ENCODE measurements around the gene SEMA5B. TPM values are rescaled to one million over a fixed set of nuclear protein-coding genes. Genes with fewer than 3 reads are reported as not detected.

The SEMA5B gene
- total RNA-seq, 1 experiment from 2014 or later = not detected

DNA sequence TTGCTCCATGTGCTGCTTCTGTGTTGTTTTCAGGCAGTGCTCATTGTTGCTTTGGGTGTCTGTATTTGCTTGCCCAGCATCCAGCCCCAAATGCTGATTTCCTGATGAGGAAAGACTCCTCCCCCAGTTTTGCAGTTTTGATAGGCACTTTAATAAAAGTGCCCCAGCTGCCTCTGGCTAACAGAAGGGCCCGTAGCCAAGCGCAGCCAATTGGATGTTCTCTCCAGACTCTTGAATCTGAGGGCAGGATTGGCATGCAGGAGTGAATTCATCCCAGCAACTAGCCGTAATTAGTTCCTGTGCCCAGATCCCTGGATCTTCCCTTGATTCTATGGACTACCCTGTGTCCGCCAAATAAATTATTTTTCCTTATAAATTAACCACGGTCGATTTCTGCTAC is 14.8 kb upstream of the SEMA5B start:
- DNase-seq = no peak
- Mint-ChIP-seq H3K4me3 (ENCODE audit: low read depth, unreplicated experiment) (no peak overlapping the region), H3K27me3 (ENCODE audit: unreplicated experiment) (peaks cover 92% of the 10 kb centered on the region), H3K4me1 (ENCODE audit: low read depth, unreplicated experiment) (peaks cover 6% of the 10 kb centered on the region), H3K9me3 (ENCODE audit: low read depth, unreplicated experiment) (no peaks in the 10 kb centered on the region), H3K27ac (ENCODE audit: unreplicated experiment) (no peak overlapping the region), H3K36me3 (ENCODE audit: insufficient read depth, unreplicated experiment) (peaks cover 5% of the 10 kb centered on the region)
- CTCF ChIA-PET = no interaction called here
- intact Hi-C loops (cut with micrococcal nuclease; ENCODE audit: unreplicated experiment) = no loop called here
- TF ChIP-seq, protein P1, sequence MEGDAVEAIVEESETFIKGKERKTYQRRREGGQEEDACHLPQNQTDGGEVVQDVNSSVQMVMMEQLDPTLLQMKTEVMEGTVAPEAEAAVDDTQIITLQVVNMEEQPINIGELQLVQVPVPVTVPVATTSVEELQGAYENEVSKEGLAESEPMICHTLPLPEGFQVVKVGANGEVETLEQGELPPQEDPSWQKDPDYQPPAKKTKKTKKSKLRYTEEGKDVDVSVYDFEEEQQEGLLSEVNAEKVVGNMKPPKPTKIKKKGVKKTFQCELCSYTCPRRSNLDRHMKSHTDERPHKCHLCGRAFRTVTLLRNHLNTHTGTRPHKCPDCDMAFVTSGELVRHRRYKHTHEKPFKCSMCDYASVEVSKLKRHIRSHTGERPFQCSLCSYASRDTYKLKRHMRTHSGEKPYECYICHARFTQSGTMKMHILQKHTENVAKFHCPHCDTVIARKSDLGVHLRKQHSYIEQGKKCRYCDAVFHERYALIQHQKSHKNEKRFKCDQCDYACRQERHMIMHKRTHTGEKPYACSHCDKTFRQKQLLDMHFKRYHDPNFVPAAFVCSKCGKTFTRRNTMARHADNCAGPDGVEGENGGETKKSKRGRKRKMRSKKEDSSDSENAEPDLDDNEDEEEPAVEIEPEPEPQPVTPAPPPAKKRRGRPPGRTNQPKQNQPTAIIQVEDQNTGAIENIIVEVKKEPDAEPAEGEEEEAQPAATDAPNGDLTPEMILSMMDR (IDR thresholded peaks at IDR 0.05; ENCODE audit: unreplicated experiment) = no peak
- no TSS peak for BruUV-seq (replicated peaks)

DNA sequence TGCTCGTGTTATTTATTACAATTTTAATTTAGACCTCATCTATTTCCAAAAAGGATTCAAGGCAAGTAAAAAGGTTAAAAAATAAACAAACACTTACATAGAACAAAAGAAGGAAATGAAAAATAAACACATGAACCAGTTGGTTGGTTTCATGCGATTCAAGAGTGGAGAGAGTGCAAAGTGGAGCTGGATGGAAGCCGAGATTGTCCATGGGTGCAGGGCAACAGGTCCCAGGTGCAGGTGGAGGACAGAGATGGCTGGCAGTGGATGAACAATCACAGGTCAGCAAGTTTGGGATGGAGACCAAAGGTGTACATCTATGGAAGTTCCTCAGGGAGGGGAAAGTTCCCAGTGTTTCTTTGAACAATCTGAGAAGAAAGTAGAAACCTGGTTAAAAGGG is 11.6 kb upstream of the SEMA5B start:
- BruUV-seq (replicated peaks) = no TSS peak

DNA sequence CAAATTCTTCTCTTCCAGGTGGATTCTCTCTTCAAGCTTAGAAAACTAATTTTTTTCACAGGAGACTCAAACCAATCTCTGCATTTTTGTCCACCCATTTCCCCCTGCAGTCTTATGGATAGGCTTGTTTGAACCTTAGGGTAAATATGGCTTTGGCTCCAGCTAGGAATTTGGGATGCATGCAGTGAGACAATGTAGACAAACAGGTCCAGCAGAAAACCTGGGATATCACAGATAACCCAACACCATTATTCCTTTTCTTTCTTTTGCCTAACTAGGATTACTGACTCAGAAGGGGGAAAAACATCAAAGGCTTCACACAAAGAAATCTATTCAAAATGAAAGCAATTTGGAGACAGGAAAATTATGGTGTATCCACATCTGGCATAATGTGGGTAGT is 11.2 kb upstream of the SEMA5B start:
- Mint-ChIP-seq H3K4me1 (ENCODE audit: low read depth, unreplicated experiment) (peaks cover 6% of the 10 kb centered on the region), H3K36me3 (ENCODE audit: insufficient read depth, unreplicated experiment) (no peaks in the 10 kb centered on the region), H3K27ac (ENCODE audit: unreplicated experiment) (no peak overlapping the region), H3K27me3 (ENCODE audit: unreplicated experiment) (peaks cover 95% of the 10 kb centered on the region), H3K4me3 (ENCODE audit: low read depth, unreplicated experiment) (no peak overlapping the region), H3K9me3 (ENCODE audit: low read depth, unreplicated experiment) (no peaks in the 10 kb centered on the region)
- TF ChIP-seq, protein P1 (IDR thresholded peaks at IDR 0.05; ENCODE audit: unreplicated experiment) = no peak
- CTCF ChIA-PET = no interaction called here
- no TSS peak for BruUV-seq (replicated peaks)
- intact Hi-C loops (cut with micrococcal nuclease; ENCODE audit: unreplicated experiment) = no loop called here
- DNase-seq = no peak

More for the DNA sequence above, 11.6 kb upstream of the SEMA5B start:
- Mint-ChIP-seq H3K27ac (ENCODE audit: unreplicated experiment) (no peak overlapping the region), H3K4me3 (ENCODE audit: low read depth, unreplicated experiment) (no peak overlapping the region), H3K36me3 (ENCODE audit: insufficient read depth, unreplicated experiment) (no peaks in the 10 kb centered on the region), H3K27me3 (ENCODE audit: unreplicated experiment) (peaks cover 93% of the 10 kb centered on the region), H3K9me3 (ENCODE audit: low read depth, unreplicated experiment) (no peaks in the 10 kb centered on the region), H3K4me1 (ENCODE audit: low read depth, unreplicated experiment) (peaks cover 6% of the 10 kb centered on the region)
- intact Hi-C loops (cut with micrococcal nuclease; ENCODE audit: unreplicated experiment) = no loop called here
- TF ChIP-seq, protein P1 (IDR thresholded peaks at IDR 0.05; ENCODE audit: unreplicated experiment) = no peak
- no peak for DNase-seq
- CTCF ChIA-PET = no interaction called here

GRCh38 chr3:123037015-123037375 is 9.4 kb upstream of the SEMA5B start:
- no TSS peak for BruUV-seq (replicated peaks)
- Mint-ChIP-seq H3K9me3 (ENCODE audit: low read depth, unreplicated experiment) (no peaks in the 10 kb centered on the region), H3K27ac (ENCODE audit: unreplicated experiment) (no peak overlapping the region), H3K4me1 (ENCODE audit: low read depth, unreplicated experiment) (peaks cover 6% of the 10 kb centered on the region), H3K27me3 (ENCODE audit: unreplicated experiment) (peaks cover 82% of the 10 kb centered on the region), H3K36me3 (ENCODE audit: insufficient read depth, unreplicated experiment) (no peaks in the 10 kb centered on the region), H3K4me3 (ENCODE audit: low read depth, unreplicated experiment) (no peak overlapping the region)
- TF ChIP-seq, protein P1 (IDR thresholded peaks at IDR 0.05; ENCODE audit: unreplicated experiment) = no peak
- CTCF ChIA-PET = no interaction called here
- intact Hi-C loops (cut with micrococcal nuclease; ENCODE audit: unreplicated experiment) = no loop called here
- no peak for DNase-seq

Data from Calu3 (cell line).